ENCODE measurements around the gene TMEM240. TPM values are rescaled to one million over a fixed set of nuclear protein-coding genes. Genes with fewer than 3 reads are reported as not detected.
"Not testable (repeated sequence)": the region's sequence is repeated elsewhere in the genome, so short reads cannot be mapped to it uniquely, and the experiment has no call there.

The TMEM240 gene
- total and polyA plus RNA-seq, 2 experiments from 2014 or later = 1.8 to 5.1 TPM

DNA sequence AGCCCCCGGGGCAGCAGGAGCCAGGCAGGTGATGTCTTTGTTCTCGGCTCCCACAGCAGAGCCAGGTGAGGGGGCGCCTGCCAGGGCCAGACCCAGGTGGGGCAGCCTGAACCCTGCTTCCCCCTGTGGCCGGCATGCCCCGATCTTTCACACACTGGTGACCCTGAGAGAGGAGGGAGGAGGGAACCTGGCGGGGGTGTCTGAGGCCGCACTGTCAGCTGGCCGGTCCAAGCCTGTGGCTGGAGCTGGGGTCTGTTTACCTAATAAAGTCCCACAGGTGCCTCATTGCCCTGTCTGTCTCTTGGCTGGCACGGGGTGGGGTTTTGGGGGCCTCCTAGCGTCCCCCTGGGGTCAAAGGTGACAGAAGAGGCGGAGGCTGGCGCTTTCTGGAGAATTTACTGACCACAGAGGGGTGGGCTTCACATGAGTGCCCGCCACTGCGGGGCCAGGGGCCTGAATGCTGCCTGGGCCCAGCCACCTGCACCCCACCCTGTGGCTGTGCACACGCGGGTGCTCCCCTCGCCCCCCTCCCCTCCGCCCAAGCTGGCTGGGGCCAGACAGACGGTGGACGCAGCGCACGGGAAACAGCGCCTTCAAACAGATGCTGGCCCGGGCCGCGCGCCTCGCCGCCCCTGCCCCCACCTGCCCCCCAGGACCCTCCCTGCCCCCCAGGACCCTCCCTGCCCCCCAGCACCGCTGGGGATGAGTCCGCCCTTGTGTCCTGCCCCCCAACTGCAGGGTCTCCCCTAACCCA is 5.8 kb downstream of the TMEM240 start:
- Histone ChIP-seq H4K20me1 (replicated peaks; ENCODE audit: insufficient read depth) (no peaks in the 10 kb centered on the region; the same call in 1 of the 2 replicates), H3K36me3 (ENCODE audit: insufficient read depth) (no peaks in the 10 kb centered on the region), H3K79me2 (replicated peaks; ENCODE audit: insufficient read depth) (no peaks in the 10 kb centered on the region), H3K9me2 (ENCODE audit: insufficient read depth) (no peaks in the 10 kb centered on the region), H3F3A (replicated peaks; ENCODE audit: low read depth) (peaks cover 10% of the 10 kb centered on the region), H3K4me2 (no peak overlapping the region), H3K27ac (ENCODE audit: low read depth) (no peak overlapping the region), H3K4me3 (no peak overlapping the region), H3K4me1 (ENCODE audit: insufficient read depth) (no peaks in the 10 kb centered on the region; the same call in 1 of the 2 replicates), H3K27me3 (ENCODE audit: insufficient read depth) (no peaks in the 10 kb centered on the region), H2AFZ (no peak overlapping the region)
- H3K27ac Mint-ChIP-seq = no peak overlapping the region
- no peak overlapping the region for H3K4me3 Mint-ChIP-seq
- H3K27me3 Mint-ChIP-seq (ENCODE audit: insufficient read depth, low read depth, poor library complexity) = peaks cover 12% of the 10 kb centered on the region
- no peak for TF ChIP-seq JUNB (IDR thresholded peaks at IDR 0.05; ENCODE audit: unreplicated experiment)
- no peak for TF ChIP-seq EZH2 (IDR thresholded peaks at IDR 0.05; ENCODE audit: low read depth, unreplicated experiment)
- no peak for TF ChIP-seq EZH2phosphoT487 (IDR thresholded peaks at IDR 0.05; ENCODE audit: unreplicated experiment)
- peaks cover 5% of the 10 kb centered on the region for H3K4me1 Mint-ChIP-seq
- DNase-seq (ENCODE audit: low spot score) = no peak
- H3K9me3 Mint-ChIP-seq = 0 out of 3 replicates have a peak, but pooled peaks cover 8% of the 10 kb centered on the region
- peaks cover 26% of the 10 kb centered on the region for H3K36me3 Mint-ChIP-seq (ENCODE audit: low read depth)
- ATAC-seq = no peak

DNA sequence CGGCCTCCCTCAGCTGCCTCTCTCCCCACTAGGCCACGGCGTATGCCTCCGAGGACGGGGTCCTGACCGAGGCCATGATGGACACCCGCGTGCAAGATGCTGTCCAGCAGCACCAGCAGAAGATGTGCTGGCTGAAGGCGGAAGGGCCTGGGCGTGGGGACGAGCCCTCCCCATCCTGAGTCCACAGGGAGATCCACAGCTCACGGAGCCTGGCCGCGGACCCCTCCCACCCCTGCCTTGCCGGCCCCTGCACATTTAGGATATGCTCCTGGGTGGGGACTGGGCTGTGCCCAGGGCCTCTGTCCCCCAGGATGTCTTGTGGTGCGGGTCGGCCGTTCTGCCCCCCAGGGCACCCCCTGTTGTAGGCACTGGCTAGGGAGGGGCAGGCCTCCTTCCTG is 6.5 kb downstream of the TMEM240 start:
- not testable (repeated sequence) for H3K9me2 ChIP-seq (ENCODE audit: insufficient read depth); H3K4me3 Mint-ChIP-seq; H3F3A ChIP-seq (replicated peaks; ENCODE audit: low read depth); DNase-seq (ENCODE audit: low spot score); H3K27ac Mint-ChIP-seq; H3K4me2 ChIP-seq; H3K36me3 ChIP-seq (ENCODE audit: insufficient read depth); H3K4me1 ChIP-seq (ENCODE audit: insufficient read depth); H3K79me2 ChIP-seq (replicated peaks; ENCODE audit: insufficient read depth); H2AFZ ChIP-seq; H3K9me3 Mint-ChIP-seq; ATAC-seq; H4K20me1 ChIP-seq (replicated peaks; ENCODE audit: insufficient read depth); H3K4me3 ChIP-seq; H3K4me1 Mint-ChIP-seq; H3K27me3 ChIP-seq (ENCODE audit: insufficient read depth); H3K27ac ChIP-seq (ENCODE audit: low read depth)
- Mint-ChIP-seq H3K27me3 (ENCODE audit: insufficient read depth, low read depth, poor library complexity) (peaks cover 11% of the 10 kb centered on the region), H3K36me3 (ENCODE audit: low read depth) (peaks cover 33% of the 10 kb centered on the region)

GRCh38 chr1:1533176-1533893 is 7.1 kb downstream of the TMEM240 start:
- H3K4me2 ChIP-seq; H3K27ac Mint-ChIP-seq; H3K4me1 Mint-ChIP-seq; H2AFZ ChIP-seq; ATAC-seq; H3F3A ChIP-seq (replicated peaks; ENCODE audit: low read depth); H3K4me1 ChIP-seq (ENCODE audit: insufficient read depth); H3K4me3 Mint-ChIP-seq; H3K36me3 ChIP-seq (ENCODE audit: insufficient read depth); H4K20me1 ChIP-seq (replicated peaks; ENCODE audit: insufficient read depth); H3K27me3 ChIP-seq (ENCODE audit: insufficient read depth); H3K9me3 Mint-ChIP-seq; H3K4me3 ChIP-seq; H3K9me2 ChIP-seq (ENCODE audit: insufficient read depth); H3K27me3 Mint-ChIP-seq (ENCODE audit: insufficient read depth, low read depth, poor library complexity); H3K27ac ChIP-seq (ENCODE audit: low read depth); H3K79me2 ChIP-seq (replicated peaks; ENCODE audit: insufficient read depth); DNase-seq (ENCODE audit: low spot score): not testable (repeated sequence)
- peaks cover 32% of the 10 kb centered on the region for H3K36me3 Mint-ChIP-seq (ENCODE audit: low read depth)

DNA sequence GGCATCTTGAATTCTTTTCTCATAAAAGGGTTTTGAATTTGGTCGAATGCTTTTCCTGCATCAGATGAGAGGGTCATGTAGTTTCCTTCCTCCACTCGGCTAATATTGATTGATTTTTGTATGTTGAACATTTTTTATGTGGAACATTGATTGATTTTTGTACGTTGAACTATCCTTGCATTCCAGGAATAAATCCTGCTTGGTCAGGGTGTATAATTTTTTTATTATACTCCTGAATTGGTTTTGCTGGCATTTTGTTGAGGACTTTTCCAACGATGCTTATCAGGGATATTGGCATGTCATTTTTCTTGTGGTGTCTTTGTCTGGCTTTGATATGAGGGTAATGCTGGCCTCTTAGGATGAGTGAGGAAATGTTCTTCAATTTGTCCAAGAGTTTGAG is 8.5 kb downstream of the TMEM240 start:
- H3K27me3 Mint-ChIP-seq (ENCODE audit: insufficient read depth, low read depth, poor library complexity) = peaks cover 5% of the 10 kb centered on the region
- H3K36me3 Mint-ChIP-seq (ENCODE audit: low read depth) = peaks cover 43% of the 10 kb centered on the region
- H3K4me1 ChIP-seq (ENCODE audit: insufficient read depth) = no peaks in the 10 kb centered on the region
- H3K27ac ChIP-seq (ENCODE audit: low read depth) = no peak overlapping the region
- H3K4me3 ChIP-seq = no peak overlapping the region
- H3K4me2 ChIP-seq = no peak overlapping the region
- TF ChIP-seq EZH2phosphoT487 (IDR thresholded peaks at IDR 0.05; ENCODE audit: unreplicated experiment) = no peak
- H3K9me2 ChIP-seq (ENCODE audit: insufficient read depth) = no peaks in the 10 kb centered on the region
- DNase-seq (ENCODE audit: low spot score) (no peak), ATAC-seq (no peak)
- no peaks in the 10 kb centered on the region for H3K4me1 Mint-ChIP-seq
- no peak overlapping the region for H3K27ac Mint-ChIP-seq
- no peaks in the 10 kb centered on the region for H3K79me2 ChIP-seq (replicated peaks; ENCODE audit: insufficient read depth)
- no peaks in the 10 kb centered on the region for H3F3A ChIP-seq (replicated peaks; ENCODE audit: low read depth)
- H2AFZ ChIP-seq = no peak overlapping the region
- no peak overlapping the region; the same call in 2 of the 3 replicates for H3K4me3 Mint-ChIP-seq
- no peaks in the 10 kb centered on the region for H3K36me3 ChIP-seq (ENCODE audit: insufficient read depth)
- H3K27me3 ChIP-seq (ENCODE audit: insufficient read depth) = no peaks in the 10 kb centered on the region
- 0 out of 3 replicates have a peak, but pooled peaks cover 8% of the 10 kb centered on the region for H3K9me3 Mint-ChIP-seq
- H4K20me1 ChIP-seq (replicated peaks; ENCODE audit: insufficient read depth) = no peaks in the 10 kb centered on the region
